Activated naive CD4-positive, alpha-beta T cell treated with anti-CD3 and anti-CD28 coated beads, Interleukin-2, amount 50 U/mL, for 72 hours (primary cell): ENCODE data around the gene TENM4. TPM values are rescaled to one million over a fixed set of nuclear protein-coding genes. Genes with fewer than 3 reads are reported as not detected.

Experiments used
- ATAC-seq, 2 donors: fragments of 150-1000 bp; cut with Tn5 transposase; 2 replicates each; pipeline ENCODE4 v1.10.0; 2021; ENCODE audit warnings: mild to moderate bottlenecking in 2 of 2, moderate library complexity in 2 of 2
- DNase-seq, 2 donors: peaks; one replicate each; pipeline ENCODE4 v3.0.0; 2021 to 2022; ENCODE audit warnings: low spot score in 2 of 2
- H3K27ac Mint-ChIP-seq, 2 donors: one replicate each; pipeline ENCODE4 v1.8.0; 2022; ENCODE audit warnings: mild to moderate bottlenecking in 2 of 2, mixed read lengths in 2 of 2
- H3K36me3 Mint-ChIP-seq, 2 donors: one replicate each; pipeline ENCODE4 v1.8.0; 2022; ENCODE audit warnings: mixed read lengths in 2 of 2
- H3K9me3 Mint-ChIP-seq, 2 donors: one replicate each; pipeline ENCODE4 v1.8.0; 2022; ENCODE audit warnings: mixed read lengths in 2 of 2
- total RNA-seq, 2 donors: library from RNA; stranded (reverse); gene quantifications; one replicate each; pipeline ENCODE4 v1.2.3, GENCODE V29; 2022

TENM4 gene
- total RNA-seq, 2 donors from 2014 or later: not detected

DNA sequence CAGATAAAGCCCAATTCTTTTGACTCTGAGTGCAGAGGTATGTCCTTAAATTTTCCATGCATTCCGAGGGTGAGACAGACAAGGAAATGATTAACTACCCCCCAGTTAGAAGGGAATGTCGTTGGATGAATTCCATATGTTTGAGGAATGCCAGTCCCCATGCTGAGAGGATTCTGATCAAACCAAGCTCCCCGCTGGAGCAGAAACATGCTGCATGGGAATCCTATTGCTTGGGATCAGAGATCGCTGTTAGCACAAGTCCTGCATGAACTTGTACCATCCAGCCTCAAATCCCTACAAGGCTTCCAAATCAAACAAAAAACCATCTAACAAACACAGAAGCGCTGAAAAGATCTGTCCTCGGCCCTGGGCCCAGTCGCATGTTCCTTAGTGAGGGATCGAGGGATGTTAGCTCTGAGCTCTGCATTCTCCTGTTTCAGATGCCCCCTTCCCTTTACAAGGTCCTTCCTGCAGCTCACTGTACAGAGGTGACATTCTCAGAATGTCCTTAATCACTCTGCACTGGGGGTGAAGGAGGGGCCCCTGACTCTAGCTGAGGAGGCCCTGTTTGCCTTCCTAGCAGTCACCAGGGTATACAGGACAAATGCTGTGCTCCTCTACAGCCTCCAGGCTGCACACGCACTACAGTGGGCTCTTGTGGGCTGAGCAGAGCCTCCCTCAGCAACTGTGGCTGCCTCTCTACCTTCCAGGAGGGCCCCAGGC is 353.4 kb downstream of the TENM4 start:
- Mint-ChIP-seq H3K9me3 (no peaks in the 10 kb centered on the region), H3K27ac (no peak overlapping the region), H3K36me3 (no peaks in the 10 kb centered on the region)
- ATAC-seq (no peak), DNase-seq (no peak)

DNA sequence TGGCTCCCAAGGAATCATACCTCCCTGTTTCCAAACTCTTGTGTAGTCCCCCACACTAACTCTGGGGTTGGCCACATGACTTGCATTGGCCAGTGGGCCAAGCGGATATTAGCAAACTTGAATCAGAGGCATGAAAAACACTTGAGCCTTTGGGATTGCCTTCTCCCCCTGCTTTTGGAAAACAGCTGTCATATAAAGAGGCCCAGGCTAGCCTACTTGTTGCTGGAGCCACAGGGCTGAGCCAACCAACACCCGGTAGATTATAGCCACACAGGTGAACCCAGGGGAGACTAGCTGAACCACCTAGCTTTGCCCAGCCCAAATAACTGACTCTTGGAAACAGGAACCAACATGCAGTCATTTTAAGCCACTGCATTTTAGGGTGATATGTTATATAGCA is 354.8 kb downstream of the TENM4 start:
- no peak overlapping the region for H3K27ac Mint-ChIP-seq
- H3K36me3 Mint-ChIP-seq: no peaks in the 10 kb centered on the region
- ATAC-seq (no peak), DNase-seq (no peak)
- no peaks in the 10 kb centered on the region for H3K9me3 Mint-ChIP-seq

DNA sequence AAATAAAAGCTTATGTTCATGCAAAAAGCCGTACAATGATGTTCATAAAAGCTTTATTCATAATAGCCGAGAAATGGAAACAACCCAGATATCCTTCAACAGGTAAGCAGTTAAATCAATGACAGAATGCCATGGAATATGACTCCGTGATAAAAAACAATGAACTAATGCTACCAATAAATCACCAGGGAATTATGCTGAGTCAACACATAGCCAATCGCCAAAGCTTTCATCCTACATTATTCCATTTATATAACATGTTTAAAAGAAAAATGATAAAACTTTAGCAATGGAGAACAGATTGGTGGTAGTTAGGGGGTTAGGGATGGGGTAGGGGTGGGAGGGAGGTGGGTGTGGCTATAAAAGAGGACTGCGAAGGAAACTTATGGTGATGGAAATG is 356.4 kb downstream of the TENM4 start:
- DNase-seq (no peak), ATAC-seq (no peak)
- no peaks in the 10 kb centered on the region for H3K9me3 Mint-ChIP-seq
- H3K36me3 Mint-ChIP-seq: no peaks in the 10 kb centered on the region
- no peak overlapping the region for H3K27ac Mint-ChIP-seq

DNA sequence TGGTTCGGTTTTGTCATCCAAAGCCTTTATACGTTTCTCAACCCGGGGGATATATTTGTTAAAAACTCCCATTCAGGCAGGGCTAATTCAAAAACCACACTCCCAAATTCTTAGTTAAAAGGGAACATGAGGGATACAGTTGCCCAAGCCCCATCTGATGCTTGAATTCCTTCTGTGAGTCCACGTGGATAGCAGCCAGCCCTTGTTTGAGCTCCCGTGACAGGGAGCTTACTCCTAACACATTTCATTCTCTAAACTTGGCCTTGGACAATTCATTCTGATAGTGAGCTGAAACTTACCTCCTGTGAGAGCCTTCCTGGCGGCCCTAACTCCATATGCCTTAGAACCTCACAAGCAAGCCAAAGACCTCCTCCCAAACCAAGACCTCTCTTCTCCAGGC is 357.5 kb downstream of the TENM4 start:
- DNase-seq: no peak
- no peaks in the 10 kb centered on the region for H3K36me3 Mint-ChIP-seq
- ATAC-seq: no peak
- no peaks in the 10 kb centered on the region for H3K9me3 Mint-ChIP-seq
- no peak overlapping the region for H3K27ac Mint-ChIP-seq

DNA sequence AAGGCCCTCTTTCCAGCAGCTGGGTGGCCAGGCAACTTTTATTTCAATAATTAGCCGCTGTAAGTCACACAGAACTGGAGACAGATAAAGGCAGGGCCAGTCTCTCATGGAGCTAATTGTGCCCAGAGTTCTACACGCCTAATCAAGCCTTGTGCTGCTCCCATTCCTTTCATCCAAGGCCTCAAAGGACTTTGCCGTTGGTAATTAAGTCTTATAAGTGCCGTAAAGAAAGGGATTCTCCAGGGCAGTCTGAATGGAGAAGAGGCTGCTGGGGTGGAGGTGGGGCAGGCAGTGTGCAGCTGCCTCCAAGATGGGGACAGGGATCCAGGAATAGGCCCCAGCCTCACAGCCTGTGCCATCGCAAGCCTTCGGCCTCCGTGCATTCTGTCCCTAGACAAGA is 357.9 kb downstream of the TENM4 start:
- Mint-ChIP-seq H3K27ac (no peak overlapping the region), H3K9me3 (no peaks in the 10 kb centered on the region), H3K36me3 (no peaks in the 10 kb centered on the region)
- no peak for DNase-seq
- ATAC-seq: no peak

DNA sequence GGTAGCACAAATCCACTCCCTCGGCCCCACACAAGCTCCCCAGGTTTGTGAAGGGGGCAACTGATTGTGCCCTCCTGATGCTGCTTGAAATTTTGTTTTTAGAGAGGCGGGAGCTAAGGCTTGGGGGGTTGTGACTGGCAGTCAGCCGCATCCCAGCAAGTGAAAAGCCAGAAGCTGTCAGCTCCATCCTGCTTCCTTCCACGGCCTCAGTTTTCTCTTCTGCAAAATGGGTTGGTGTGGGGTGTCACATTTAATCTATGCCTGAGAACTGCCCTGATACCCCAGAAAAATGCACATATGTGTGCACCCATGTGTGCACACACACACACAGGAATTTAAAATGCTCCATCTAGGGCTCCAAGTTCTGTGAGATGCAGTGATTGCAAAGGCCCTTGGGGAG is 358.6 kb downstream of the TENM4 start:
- no peaks in the 10 kb centered on the region for H3K36me3 Mint-ChIP-seq
- H3K9me3 Mint-ChIP-seq: no peaks in the 10 kb centered on the region
- ATAC-seq (no peak), DNase-seq (no peak)
- no peak overlapping the region for H3K27ac Mint-ChIP-seq

DNA sequence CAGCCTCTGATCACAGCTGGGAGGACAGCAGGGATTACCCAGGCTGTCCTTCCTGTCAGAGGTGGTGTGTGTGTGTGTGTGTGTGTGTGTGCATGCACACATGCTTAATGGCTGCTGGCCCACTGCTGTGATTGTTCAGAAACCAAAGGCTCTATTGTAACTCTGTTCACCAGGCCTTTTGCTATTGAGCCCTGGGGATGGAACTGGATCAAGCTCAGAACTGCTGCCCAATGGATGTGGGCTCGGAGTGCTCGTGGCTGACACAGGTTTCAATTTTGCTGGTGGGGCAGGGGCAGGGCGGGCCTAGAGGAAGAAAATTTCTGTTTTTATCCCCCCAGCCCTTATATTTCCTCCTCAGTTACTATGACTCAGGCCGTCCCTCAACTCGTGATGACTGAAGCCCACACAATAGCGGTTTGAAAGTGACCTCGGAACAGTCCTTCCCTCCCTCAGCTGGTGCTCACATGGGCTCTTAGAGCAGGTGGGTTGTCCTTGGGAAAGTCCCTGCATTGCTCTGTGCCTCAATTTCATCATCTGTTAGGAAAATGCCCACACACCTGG is 359.3 kb downstream of the TENM4 start:
- Mint-ChIP-seq H3K36me3 (no peaks in the 10 kb centered on the region), H3K9me3 (peaks cover 0 to 4% of the 10 kb centered on the region in 2 donors), H3K27ac (no peak overlapping the region)
- ATAC-seq (no peak), DNase-seq (no peak)

DNA sequence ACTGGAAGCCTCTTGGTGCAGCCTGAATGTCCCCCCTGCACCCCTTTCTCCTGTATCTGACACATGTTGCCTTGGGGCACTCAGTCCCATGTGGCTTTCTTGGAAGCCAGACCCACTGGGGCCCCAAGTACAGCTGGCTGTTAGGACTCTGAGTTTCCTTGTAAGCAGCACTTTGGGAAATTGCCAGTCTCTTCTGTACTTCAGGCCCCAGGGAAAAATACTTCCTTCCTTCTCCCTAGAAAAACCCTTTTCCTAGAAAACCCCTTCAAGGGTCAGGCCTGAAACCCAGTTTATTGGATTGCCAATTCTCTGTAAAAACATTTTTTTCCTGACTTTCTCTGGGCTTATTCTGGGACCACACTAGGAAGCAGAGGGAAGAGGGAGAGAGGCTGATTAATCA is 360.3 kb downstream of the TENM4 start:
- ATAC-seq (no peak), DNase-seq (no peak)
- H3K27ac Mint-ChIP-seq: no peak overlapping the region
- H3K36me3 Mint-ChIP-seq: no peaks in the 10 kb centered on the region
- peaks cover 0 to 14% of the 10 kb centered on the region in 2 donors for H3K9me3 Mint-ChIP-seq

DNA sequence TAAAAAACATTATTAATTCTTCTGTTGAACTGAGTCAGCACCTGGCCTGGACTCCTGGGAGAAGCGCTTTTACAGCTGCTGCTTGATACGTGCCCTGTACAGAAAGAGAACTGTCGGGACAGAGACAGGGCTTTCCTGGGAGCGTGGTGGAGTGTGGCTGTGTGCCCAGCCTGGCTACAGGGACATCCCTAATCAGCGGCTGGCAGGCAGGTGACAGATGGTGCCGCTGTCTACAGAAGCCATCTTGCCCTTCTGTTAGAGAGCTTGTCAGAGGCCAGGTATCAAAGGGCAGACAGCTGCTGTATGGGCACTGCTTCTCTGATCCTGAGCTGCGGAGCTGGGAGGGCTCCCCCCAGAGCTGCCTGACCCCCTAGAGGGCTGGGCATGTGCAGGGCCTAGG is 361.8 kb downstream of the TENM4 start:
- Mint-ChIP-seq H3K27ac (no peak overlapping the region), H3K36me3 (no peaks in the 10 kb centered on the region), H3K9me3 (peaks cover 0 to 14% of the 10 kb centered on the region in 2 donors)
- ATAC-seq (no peak), DNase-seq (no peak)

DNA sequence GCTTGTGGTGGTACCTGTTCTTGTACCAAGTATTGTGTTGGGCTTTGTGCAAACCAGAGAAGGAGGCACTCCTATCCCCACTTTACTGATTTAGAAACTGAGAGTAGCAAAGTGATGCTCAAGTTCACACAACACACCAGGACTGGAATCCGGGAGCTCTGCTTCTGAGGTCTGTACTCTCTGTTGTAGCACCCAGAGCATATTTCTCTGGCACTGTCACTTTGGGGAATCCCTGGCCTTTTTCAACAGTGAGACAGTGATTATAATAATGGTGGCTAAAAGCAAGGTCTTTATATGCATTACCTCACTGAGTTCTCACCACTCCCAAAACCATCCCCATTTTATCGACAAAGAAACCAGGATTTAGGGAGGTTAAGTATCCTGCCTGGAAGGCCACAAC is 362.4 kb downstream of the TENM4 start:
- Mint-ChIP-seq H3K27ac (no peak overlapping the region), H3K36me3 (no peaks in the 10 kb centered on the region), H3K9me3 (peaks cover 0 to 14% of the 10 kb centered on the region in 2 donors)
- ATAC-seq (no peak), DNase-seq (no peak)

DNA sequence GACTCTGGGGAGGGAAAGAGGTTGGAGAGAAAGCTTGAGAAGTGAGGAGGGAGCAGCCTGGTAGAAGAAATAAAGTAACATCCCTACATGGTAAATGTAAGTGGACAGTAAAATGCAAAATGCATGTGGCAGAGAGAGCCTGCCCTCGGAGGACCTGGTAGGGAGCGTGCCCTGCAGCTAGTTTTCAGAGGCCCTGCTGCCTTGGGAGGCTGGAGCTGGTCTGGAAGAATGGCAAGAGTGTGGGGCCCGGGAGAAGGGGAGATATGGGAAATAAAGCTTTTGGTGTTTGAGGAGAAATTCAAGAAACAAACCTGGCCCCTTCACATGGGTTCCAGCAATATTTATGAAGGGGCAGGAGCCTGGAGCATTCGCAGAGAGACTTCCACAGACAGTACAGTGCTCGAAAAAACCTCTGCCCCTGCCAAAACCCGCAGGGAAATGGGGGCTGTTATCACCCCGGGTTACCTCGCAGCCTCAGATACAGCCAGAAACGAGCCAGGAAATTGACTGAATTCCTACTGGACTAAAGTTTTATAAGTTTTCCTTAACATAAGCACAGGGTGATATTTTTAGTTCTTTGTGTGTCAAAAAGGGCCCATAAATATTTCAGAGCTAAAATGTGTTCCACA is 363.0 kb downstream of the TENM4 start:
- no peaks in the 10 kb centered on the region for H3K36me3 Mint-ChIP-seq

DNA sequence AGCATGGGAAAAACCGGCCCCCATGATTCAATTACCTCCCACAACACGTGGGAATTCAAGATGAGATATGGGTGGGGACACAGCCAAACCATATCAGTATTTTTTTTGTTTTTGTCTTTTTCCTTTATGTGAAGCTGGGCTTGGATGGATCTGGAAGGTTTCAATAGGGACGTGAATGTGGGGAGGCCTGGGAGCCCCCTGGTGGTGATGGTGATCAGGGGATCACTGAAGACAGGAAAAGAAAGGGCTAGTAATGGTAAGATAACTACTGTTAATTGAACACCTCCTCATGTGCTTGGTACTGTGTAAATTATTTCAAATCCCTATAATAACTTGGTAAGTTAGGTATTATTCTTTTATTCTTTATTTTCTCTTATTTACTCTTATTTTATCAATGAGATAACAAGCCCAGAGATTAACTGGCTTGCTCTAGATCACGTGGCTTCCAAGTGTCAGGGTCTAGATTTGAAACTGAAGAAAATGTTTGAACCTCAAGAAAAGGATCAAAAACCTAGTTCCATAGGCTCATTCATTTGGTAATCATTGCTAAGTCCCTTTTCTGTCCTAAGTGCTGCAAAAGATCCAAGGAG is 364.2 kb downstream of the TENM4 start:
- DNase-seq: peak in 1 of 2 donors; percentile 7
- Mint-ChIP-seq H3K9me3 (peaks cover 0 to 14% of the 10 kb centered on the region in 2 donors), H3K36me3 (no peaks in the 10 kb centered on the region), H3K27ac (no peak overlapping the region)
- ATAC-seq: no peak

More for the DNA sequence above, 363.0 kb downstream of the TENM4 start:
- Mint-ChIP-seq H3K27ac (no peak overlapping the region), H3K9me3 (peaks cover 0 to 14% of the 10 kb centered on the region in 2 donors)
- ATAC-seq: no peak
- no peak for DNase-seq

DNA sequence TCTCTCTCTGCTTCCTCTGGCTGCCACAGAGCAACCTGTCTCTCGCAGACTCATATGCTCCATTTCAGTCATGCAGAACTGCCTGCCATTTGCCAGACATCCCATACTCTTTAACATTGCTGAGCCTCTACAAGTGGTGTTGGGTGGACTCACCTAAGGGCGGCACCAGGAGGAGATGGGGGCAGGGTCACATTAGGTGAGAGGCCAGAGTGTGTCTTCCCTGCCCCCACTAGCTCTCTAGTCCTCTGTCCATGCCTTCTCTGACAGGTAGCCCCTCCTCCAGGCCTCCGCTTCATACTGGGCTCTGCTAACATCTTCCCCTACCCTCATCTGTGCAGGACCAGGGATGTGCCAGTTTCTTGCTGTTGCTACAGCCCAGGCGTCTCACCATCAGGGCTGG is 366.3 kb downstream of the TENM4 start:
- Mint-ChIP-seq H3K9me3 (peaks cover 0 to 14% of the 10 kb centered on the region in 2 donors), H3K27ac (no peak overlapping the region), H3K36me3 (no peaks in the 10 kb centered on the region)
- no peak for ATAC-seq
- no peak for DNase-seq

DNA sequence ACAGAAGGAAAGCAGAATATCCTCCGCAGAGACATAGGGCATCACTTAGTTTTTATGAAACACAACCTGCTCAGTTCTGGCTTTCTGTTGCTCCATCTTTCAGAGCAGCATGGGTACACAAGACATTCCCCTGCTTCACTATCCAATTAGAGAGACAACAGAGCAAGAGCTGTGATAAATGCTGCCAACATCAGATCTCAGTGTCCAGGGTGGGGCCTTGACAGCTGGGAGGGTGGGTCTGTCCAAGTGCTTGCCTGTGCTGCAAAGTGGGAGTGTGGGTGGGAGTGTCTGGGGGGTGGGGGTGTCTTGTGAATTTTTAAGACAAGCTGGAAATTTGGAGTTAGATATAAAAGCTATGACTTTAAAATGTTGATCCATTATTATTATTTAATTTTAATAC is 369.6 kb downstream of the TENM4 start:
- Mint-ChIP-seq H3K36me3 (no peaks in the 10 kb centered on the region), H3K9me3 (peaks cover 0 to 6% of the 10 kb centered on the region in 2 donors), H3K27ac (no peak overlapping the region)
- ATAC-seq (no peak), DNase-seq (no peak)

DNA sequence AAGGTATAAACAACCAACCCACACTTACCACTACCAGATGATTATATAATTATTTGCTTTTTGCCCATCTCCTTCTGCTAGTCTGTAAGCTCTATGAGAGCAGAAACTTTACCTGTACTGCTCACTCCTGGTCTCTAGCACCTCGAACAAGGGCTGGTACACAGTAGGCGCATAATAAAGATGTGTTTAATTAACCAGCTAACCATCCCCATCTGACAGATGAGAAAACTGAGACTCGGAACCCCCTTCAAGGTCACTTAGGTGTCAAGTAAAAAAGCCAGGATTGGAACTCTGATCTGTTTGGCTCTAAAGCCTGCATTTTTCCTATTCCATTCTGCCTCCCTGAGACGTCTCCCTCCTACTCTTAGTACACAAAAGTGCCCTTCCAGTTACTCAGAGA is 370.3 kb downstream of the TENM4 start:
- H3K9me3 Mint-ChIP-seq: no peaks in the 10 kb centered on the region
- H3K27ac Mint-ChIP-seq: no peak overlapping the region

DNA sequence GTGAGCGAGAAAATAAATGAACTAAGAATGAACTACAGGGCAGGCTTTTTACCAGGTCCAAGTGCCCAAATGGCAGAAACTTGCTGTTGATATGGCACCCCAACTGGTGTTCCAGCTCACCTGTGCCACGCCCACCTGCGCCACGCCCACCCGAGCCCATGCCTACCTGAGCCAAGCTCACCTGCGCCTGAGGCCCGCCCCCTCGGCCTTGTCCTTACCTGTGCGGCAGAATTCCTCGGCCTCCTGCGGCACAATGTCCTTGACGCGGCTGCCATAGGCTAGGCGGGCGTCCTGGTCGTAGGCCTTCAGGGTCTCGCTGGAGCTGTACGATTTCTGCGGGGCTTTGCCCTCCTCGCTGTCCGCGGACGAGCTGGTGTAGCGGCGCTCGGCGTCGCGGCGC is 371.3 kb downstream of the TENM4 start:
- H3K27ac Mint-ChIP-seq: no peak overlapping the region
- DNase-seq (no peak), ATAC-seq (no peak)
- H3K36me3 Mint-ChIP-seq: no peaks in the 10 kb centered on the region
- H3K9me3 Mint-ChIP-seq: no peaks in the 10 kb centered on the region

More for the DNA sequence above, 370.3 kb downstream of the TENM4 start:
- H3K36me3 Mint-ChIP-seq: no peaks in the 10 kb centered on the region
- ATAC-seq (no peak), DNase-seq (no peak)

DNA sequence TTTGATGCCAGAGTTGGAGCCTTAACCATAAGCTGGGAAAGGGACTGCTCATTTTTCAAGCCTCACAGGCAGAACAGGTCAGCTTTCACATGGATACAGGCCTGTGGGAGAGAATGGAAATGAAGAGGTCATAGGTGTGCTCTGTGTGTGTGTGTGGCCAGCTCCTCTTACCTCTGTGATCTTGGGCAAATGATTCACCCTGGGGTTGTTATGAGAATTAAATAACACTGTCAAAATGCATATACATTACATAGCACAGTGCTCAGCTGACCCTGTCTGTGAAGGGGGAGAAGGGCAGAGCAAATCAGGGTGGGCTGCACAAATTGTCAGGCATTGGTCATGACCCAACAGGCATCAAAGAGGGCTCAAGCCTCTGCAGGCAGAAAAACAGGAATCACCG is 372.5 kb downstream of the TENM4 start:
- Mint-ChIP-seq H3K36me3 (no peaks in the 10 kb centered on the region), H3K9me3 (no peaks in the 10 kb centered on the region), H3K27ac (peak overlapping the region in 1 of 2 donors; percentile 87)
- no peak for DNase-seq
- no peak for ATAC-seq

DNA sequence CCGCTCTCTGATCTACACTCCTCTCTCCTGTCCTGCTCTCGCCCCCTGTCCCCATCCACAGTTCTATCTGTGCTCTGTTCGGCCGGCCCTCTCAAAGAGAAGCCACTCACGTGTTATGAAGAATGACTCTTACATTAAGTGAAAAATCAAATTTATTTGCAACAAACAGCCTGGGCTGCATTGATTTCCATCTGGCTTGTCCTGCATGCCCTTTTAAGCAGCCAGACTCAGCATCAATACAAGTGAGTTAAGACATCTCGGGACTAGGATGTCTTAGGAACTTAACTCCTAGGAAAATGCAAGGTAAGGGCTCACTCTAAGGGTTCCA is 373.5 kb downstream of the TENM4 start:
- H3K36me3 Mint-ChIP-seq: no peaks in the 10 kb centered on the region
- DNase-seq: no peak
- no peaks in the 10 kb centered on the region for H3K9me3 Mint-ChIP-seq

More for the DNA sequence above, 373.5 kb downstream of the TENM4 start:
- H3K27ac Mint-ChIP-seq: no peak overlapping the region
- ATAC-seq: no peak
